ENCODE data around the gene CHD2.

DNA sequence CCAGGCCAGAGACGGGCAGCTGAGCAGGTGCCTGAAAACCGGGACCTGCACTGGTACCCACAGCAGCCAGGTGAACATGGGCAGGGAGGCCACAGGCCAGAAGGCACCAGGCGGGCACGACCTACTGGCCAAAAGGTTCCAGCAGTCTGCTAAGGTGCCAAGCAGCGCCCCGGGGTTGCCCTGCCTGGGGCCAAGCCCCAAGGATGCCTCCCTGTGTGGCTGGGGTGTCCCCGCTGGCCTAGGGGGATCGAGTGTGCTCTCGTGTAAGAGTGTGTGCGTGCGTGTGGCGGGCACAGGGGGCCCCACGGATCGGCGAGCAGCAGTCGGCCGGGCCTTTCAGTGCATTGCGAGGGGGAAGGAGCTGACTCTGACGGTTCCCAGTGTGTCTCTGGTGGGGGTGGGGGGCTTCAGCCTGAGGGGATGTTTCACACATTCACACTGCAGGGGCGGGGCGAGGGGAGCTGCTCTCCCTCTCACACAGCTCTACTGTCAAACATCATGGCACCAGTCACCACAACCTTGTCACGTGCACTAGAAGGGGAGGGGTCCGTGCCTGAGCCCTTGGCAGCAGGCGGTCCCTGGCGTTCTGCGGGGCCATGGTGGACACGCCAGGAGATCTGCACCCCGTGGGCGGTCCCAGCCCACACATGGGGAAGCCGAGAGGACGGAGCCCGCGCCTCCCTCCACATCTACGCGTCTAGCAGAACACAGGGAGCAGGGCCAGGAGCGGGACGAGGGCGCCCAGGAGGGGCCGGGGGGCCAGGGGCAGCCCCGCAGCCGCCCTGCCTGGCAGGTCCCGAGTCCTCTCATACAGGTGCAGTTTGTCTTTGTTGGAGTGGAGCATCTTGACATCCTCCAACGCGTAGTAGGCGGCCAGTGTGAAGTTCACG, 144.4 kb downstream of the CHD2 start:
- TF ChIP-seq RFX5 (IDR thresholded peaks at IDR 0.05) (no peak), KDM5A (IDR thresholded peaks at IDR 0.05) (no peak), POLR2A (IDR thresholded peaks at IDR 0.05; ENCODE audit: low read length) (no peak), ESRRA (IDR thresholded peaks at IDR 0.05; ENCODE audit: borderline replicate concordance, low read length) (no peak)
- TF ChIP-seq, protein P1, sequence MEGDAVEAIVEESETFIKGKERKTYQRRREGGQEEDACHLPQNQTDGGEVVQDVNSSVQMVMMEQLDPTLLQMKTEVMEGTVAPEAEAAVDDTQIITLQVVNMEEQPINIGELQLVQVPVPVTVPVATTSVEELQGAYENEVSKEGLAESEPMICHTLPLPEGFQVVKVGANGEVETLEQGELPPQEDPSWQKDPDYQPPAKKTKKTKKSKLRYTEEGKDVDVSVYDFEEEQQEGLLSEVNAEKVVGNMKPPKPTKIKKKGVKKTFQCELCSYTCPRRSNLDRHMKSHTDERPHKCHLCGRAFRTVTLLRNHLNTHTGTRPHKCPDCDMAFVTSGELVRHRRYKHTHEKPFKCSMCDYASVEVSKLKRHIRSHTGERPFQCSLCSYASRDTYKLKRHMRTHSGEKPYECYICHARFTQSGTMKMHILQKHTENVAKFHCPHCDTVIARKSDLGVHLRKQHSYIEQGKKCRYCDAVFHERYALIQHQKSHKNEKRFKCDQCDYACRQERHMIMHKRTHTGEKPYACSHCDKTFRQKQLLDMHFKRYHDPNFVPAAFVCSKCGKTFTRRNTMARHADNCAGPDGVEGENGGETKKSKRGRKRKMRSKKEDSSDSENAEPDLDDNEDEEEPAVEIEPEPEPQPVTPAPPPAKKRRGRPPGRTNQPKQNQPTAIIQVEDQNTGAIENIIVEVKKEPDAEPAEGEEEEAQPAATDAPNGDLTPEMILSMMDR (IDR thresholded peaks at IDR 0.05): no peak

All from A549 (cell line).